H1 (cell line): ENCODE results near the gene FLRT1. TPM values are rescaled to one million over a fixed set of nuclear protein-coding genes. Genes with fewer than 3 reads are reported as not detected.

Experiments
- CTCF ChIA-PET: fragments of 300-600 bp; sonication (Branson Sonifier 250); formaldehyde crosslinking; loops from one replicate; lab custom pipeline; 2021; ENCODE audit not compliant: partially characterized antibody; lab: Charles Lee
- POLR2A ChIA-PET: fragments of 300-600 bp; sonication (Branson Sonifier 250); formaldehyde crosslinking; loops from one replicate; lab custom pipeline; 2021; ENCODE audit warnings: inconsistent platforms; ENCODE audit not compliant: partially characterized antibody; lab: Charles Lee
- DNase-seq, 2 experiments: peaks; one replicate each; pipeline versions ENCODE4 v3.0.0 to v3.0.0-alpha.2; 2010 to 2022; ENCODE audit warnings: low spot score in 2 of 2, low read depth in 1 of 2, mixed read lengths in 1 of 2
- FAIRE-seq: peaks from 2 replicates; lab custom pipeline; 2011; peaks lifted over from hg19 to GRCh38; lab: Jason Lieb, UNC
- H2AFZ ChIP-seq: 2 replicates; pipeline ENCODE4 v1.8.1; 2012; ENCODE audit warnings: low read length, inconsistent platforms
- H2AK5ac ChIP-seq: 2 replicates; pipeline ENCODE4 v1.6.1; 2013; ENCODE audit warnings: low read depth, low read length
- H2BK120ac ChIP-seq: replicated peaks from 2 replicates; pipeline ENCODE3; 2013; ENCODE audit warnings: low read depth, low read length, inconsistent platforms
- H2BK12ac ChIP-seq: 2 replicates; pipeline ENCODE4 v1.6.1; 2013; ENCODE audit warnings: low read depth, low read length
- H2BK15ac ChIP-seq: 2 replicates; pipeline ENCODE4 v1.6.1; 2013; ENCODE audit warnings: low read length
- H2BK20ac ChIP-seq: 2 replicates; pipeline ENCODE4 v1.6.1; 2013; ENCODE audit warnings: low read length
- H2BK5ac ChIP-seq: 2 replicates; pipeline ENCODE4 v1.6.1; 2013; ENCODE audit warnings: low read depth, low read length
- H3K14ac ChIP-seq: 2 replicates; pipeline ENCODE4 v1.6.1; 2013; ENCODE audit warnings: inconsistent platforms; ENCODE audit not compliant: insufficient read length
- H3K18ac ChIP-seq: 2 replicates; pipeline ENCODE4 v1.6.1; 2013; ENCODE audit warnings: low read length; ENCODE audit errors: extremely low read depth
- H3K23ac ChIP-seq: 2 replicates; pipeline ENCODE4 v1.6.1; 2013; ENCODE audit warnings: inconsistent platforms; ENCODE audit not compliant: insufficient read length
- H3K23me2 ChIP-seq: 2 replicates; pipeline ENCODE4 v1.6.1; 2013; ENCODE audit warnings: low read depth, low read length
- H3K27ac ChIP-seq: 2 replicates; pipeline ENCODE4 v1.6.1; 2011; ENCODE audit warnings: low read depth, low read length, inconsistent platforms
- H3K27me3 ChIP-seq, 4 experiments: replicated peaks in 1 of 4; 1 replicate in 1 of 4; 2 replicates in 3 of 4; pipeline versions ENCODE4 v1.6.1 to v1.8.1; 2011 to 2013; ENCODE audit warnings: low read length in 3 of 4, mild to moderate bottlenecking in 3 of 4, inconsistent platforms in 2 of 4, mixed read lengths in 2 of 4, moderate library complexity in 1 of 4; ENCODE audit not compliant: control insufficient read depth in 3 of 4, insufficient read depth in 3 of 4; ENCODE audit errors: extremely low read depth in 1 of 4
- H3K36me3 ChIP-seq, 4 experiments: 2 replicates each; pipeline versions ENCODE4 v1.6.1 to v1.8.1; 2011 to 2013; ENCODE audit warnings: mild to moderate bottlenecking in 4 of 4, low read length in 3 of 4, moderate library complexity in 2 of 4, control low read depth in 1 of 4, inconsistent platforms in 1 of 4; ENCODE audit not compliant: insufficient read depth in 4 of 4, control insufficient read depth in 2 of 4
- H3K4ac ChIP-seq: replicated peaks from 2 replicates; pipeline ENCODE3; 2013; ENCODE audit warnings: low read length, low read depth, mixed read lengths, inconsistent platforms; ENCODE audit not compliant: insufficient read length
- H3K4me1 ChIP-seq, 4 experiments: replicated peaks in 1 of 4; 1 replicate in 1 of 4; 2 replicates in 3 of 4; pipeline versions ENCODE4 v1.6.1 to v1.8.1; 2011 to 2013; ENCODE audit warnings: low read length in 3 of 4, inconsistent platforms in 2 of 4, mixed read lengths in 1 of 4; ENCODE audit not compliant: insufficient read depth in 4 of 4, control insufficient read depth in 3 of 4
- H3K4me2 ChIP-seq, 2 experiments: 2 replicates each; pipeline versions ENCODE4 v1.6.1 to v1.8.1; 2011 to 2013; ENCODE audit warnings: low read depth in 2 of 2, low read length in 2 of 2, control low read depth in 1 of 2, inconsistent platforms in 1 of 2, mild to moderate bottlenecking in 1 of 2; ENCODE audit not compliant: insufficient read depth in 1 of 2
- H3K4me3 ChIP-seq, 4 experiments: fragments of 200-600, 300-600 bp in 1 of 4; sonication (generic), shearing (Covaris generic), sonication (Bioruptor Twin) in 1 of 4; 2 replicates each; pipeline versions ENCODE4 v1.5.1 to v1.8.1; 2011 to 2016; ENCODE audit warnings: low read length in 4 of 4, low read depth in 3 of 4, control low read depth in 2 of 4, inconsistent platforms in 2 of 4, mild to moderate bottlenecking in 2 of 4, mixed read lengths in 1 of 4, moderate library complexity in 1 of 4; ENCODE audit not compliant: insufficient read depth in 2 of 4; ENCODE audit errors: extremely low read depth in 1 of 4
- H3K56ac ChIP-seq: replicated peaks from 2 replicates; pipeline ENCODE3; 2013; ENCODE audit warnings: low read depth, mild to moderate bottlenecking, mixed read lengths, low read length, inconsistent platforms; ENCODE audit not compliant: insufficient read length
- H3K79me1 ChIP-seq: 2 replicates; pipeline ENCODE4 v1.6.1; 2013; ENCODE audit warnings: low read depth, low read length, control low read depth
- H3K79me2 ChIP-seq, 2 experiments: 2 replicates each; pipeline versions ENCODE4 v1.6.1 to v1.8.1; 2012 to 2013; ENCODE audit warnings: low read length in 2 of 2, mild to moderate bottlenecking in 2 of 2, inconsistent platforms in 1 of 2; ENCODE audit not compliant: insufficient read depth in 2 of 2, control insufficient read depth in 1 of 2
- H3K9ac ChIP-seq, 4 experiments: replicated peaks in 1 of 4; 1 replicate in 1 of 4; 2 replicates in 3 of 4; pipeline versions ENCODE4 v1.6.1 to v1.8.1; 2011 to 2013; ENCODE audit warnings: low read depth in 3 of 4, low read length in 3 of 4, control low read depth in 2 of 4, mild to moderate bottlenecking in 2 of 4, moderate library complexity in 2 of 4, inconsistent platforms in 1 of 4; ENCODE audit errors: extremely low read depth in 1 of 4
- H3K9me3 ChIP-seq, 2 experiments: 2 replicates each; pipeline versions ENCODE4 v1.6.1 to v1.8.1; 2012 to 2013; ENCODE audit warnings: mild to moderate bottlenecking in 2 of 2, moderate library complexity in 2 of 2, control low read depth in 1 of 2, inconsistent platforms in 1 of 2, low read depth in 1 of 2, low read length in 1 of 2, mixed read lengths in 1 of 2; ENCODE audit not compliant: insufficient read depth in 2 of 2
- H4K20me1 ChIP-seq, 2 experiments: replicated peaks in 1 of 2; 2 replicates each; pipeline versions ENCODE3 to v1.8.1; 2011 to 2013; ENCODE audit warnings: inconsistent platforms in 2 of 2, low read length in 2 of 2, mild to moderate bottlenecking in 1 of 2; ENCODE audit not compliant: insufficient read depth in 2 of 2, control insufficient read depth in 1 of 2
- H4K5ac ChIP-seq: 2 replicates; pipeline ENCODE4 v1.6.1; 2013; ENCODE audit warnings: low read length, low read depth, mixed read lengths, inconsistent platforms; ENCODE audit not compliant: insufficient read length
- H4K8ac ChIP-seq: 2 replicates; pipeline ENCODE4 v1.8.0; 2013; ENCODE audit warnings: mild to moderate bottlenecking, moderate library complexity, low read length, inconsistent platforms; ENCODE audit not compliant: insufficient read depth; ENCODE audit errors: extremely low read depth
- H4K91ac ChIP-seq: replicated peaks from 2 replicates; pipeline ENCODE3; 2013; ENCODE audit warnings: low read length, mixed read lengths, inconsistent platforms; ENCODE audit not compliant: insufficient read length
- RAD21 ChIP-seq, 2 experiments: IDR thresholded peaks in 1 of 2; conservative IDR thresholded peaks in 1 of 2; 2 replicates each; pipeline ENCODE4 v1.6.1; 2011; ENCODE audit warnings: low read depth in 2 of 2, low read length in 2 of 2, improper control_type of control experiment in 1 of 2, inconsistent platforms in 1 of 2, mild to moderate bottlenecking in 1 of 2, moderate library complexity in 1 of 2
- RFX5 ChIP-seq: IDR thresholded peaks from 2 replicates; pipeline ENCODE4 v1.6.1; 2011; ENCODE audit warnings: low read depth, low read length, improper control_type of control experiment, borderline replicate concordance
- YY1 ChIP-seq: IDR thresholded peaks from 2 replicates; pipeline ENCODE4 v1.6.1; 2011; ENCODE audit warnings: low read depth, mild to moderate bottlenecking, low read length
- WGBS, 2 experiments: shearing (Covaris generic) in 1 of 2; methylation state at CpG; one replicate each; pipeline versions ENCODE4 v1.1.6 to v1.1.7; 2013 to 2015; ENCODE audit warnings: low lambda C conversion rate in 2 of 2, mixed read lengths in 2 of 2, inconsistent platforms in 1 of 2, low coverage in 1 of 2, missing lambda C conversion rate in 1 of 2; ENCODE audit not compliant: insufficient replicate concordance in 2 of 2, insufficient coverage in 1 of 2, insufficient read length in 1 of 2; ENCODE audit errors: extremely low coverage in 1 of 2, missing lambda C conversion rate in 1 of 2; 5-methylcytosine and 5-hydroxymethylcytosine counted together
- polyA plus RNA-seq, 7 experiments: library from polyadenylated mRNA; depleted of rRNA in 3 of 7; stranded (reverse) in 5 of 7; unstranded in 2 of 7; fragments of >200 nt in 5 of 7; fragments of 200-250 nt in 2 of 7; gene quantifications; 1 replicate in 5 of 7; 2 replicates in 1 of 7; 4 replicates in 1 of 7; pipeline versions ENCODE4 v1.2.1 to v1.2.3, GENCODE V29; 2011 to 2013; ENCODE audit warnings: missing spikeins in 2 of 7, mixed read lengths in 2 of 7
- total RNA-seq: library from RNA; stranded (reverse); fragmentation: NEBNext Ultra II Directional; extraction: Animal tissue kit (Norgen Biotek cat#: 25700); gene quantifications from 2 replicates; pipeline ENCODE4 v1.2.1, GENCODE V29; 2021
- TF ChIP-seq, protein P1 (sequence below), 3 experiments: IDR thresholded peaks; 1 replicate in 2 of 3; 2 replicates in 1 of 3; pipeline versions ENCODE4 v1.5.1 to v1.6.1; 2011; ENCODE audit warnings: low read length in 3 of 3, mild to moderate bottlenecking in 3 of 3, inconsistent platforms in 2 of 3, low read depth in 1 of 3, moderate library complexity in 1 of 3; ENCODE audit not compliant: insufficient read depth in 1 of 3; ENCODE audit errors: control extremely low read depth in 1 of 3

FLRT1 gene
- total and polyA plus RNA-seq, 2 of the 8 experiments (the other 6 are each of a cell fraction or from before 2014, with no cell fraction given) = 0.14 to 0.28 TPM

GRCh38 chr11:64044730-64045393 lies 9.1 kb downstream of the FLRT1 start:
- H3K79me1 ChIP-seq = peaks cover 2% of the 10 kb centered on the region; the same call in 1 of the 2 replicates
- H3K18ac ChIP-seq = no peak overlapping the region
- no peak overlapping the region for H3K9ac ChIP-seq
- H2AFZ ChIP-seq = no peak overlapping the region
- DNase-seq = no peak
- ChIA-PET POLR2A (interaction anchor here (0.6 to 1.5 kb wide), 2 partner anchors 7 to 16 kb away, joined by 3 read pairs; no protein-coding TSS in a partner anchor), CTCF (interaction anchor here (0.7 to 21.2 kb wide), 3 partner anchors 43 to 102 kb away, joined by 3 to 291 read pairs (median 9); no protein-coding TSS in a partner anchor)
- no peak overlapping the region for H3K4ac ChIP-seq
- no peak overlapping the region for H2BK12ac ChIP-seq
- H2AK5ac ChIP-seq = no peak overlapping the region
- H3K9me3 ChIP-seq = no peaks in the 10 kb centered on the region
- no peak overlapping the region for H3K4me3 ChIP-seq
- no peak overlapping the region for H3K4me2 ChIP-seq
- no peak overlapping the region for H2BK20ac ChIP-seq
- H4K91ac ChIP-seq = no peak overlapping the region
- FAIRE-seq = no peak
- no peaks in the 10 kb centered on the region for H3K79me2 ChIP-seq
- no peak overlapping the region for H3K56ac ChIP-seq
- no peak overlapping the region for H2BK15ac ChIP-seq
- H3K27ac ChIP-seq = no peak overlapping the region
- H4K8ac ChIP-seq = no peak overlapping the region
- peaks cover 0 to 5% (median 3%) of the 10 kb centered on the region in 4 experiments; a peak in 4 of 7 replicates for H3K4me1 ChIP-seq
- TF ChIP-seq, protein P1, sequence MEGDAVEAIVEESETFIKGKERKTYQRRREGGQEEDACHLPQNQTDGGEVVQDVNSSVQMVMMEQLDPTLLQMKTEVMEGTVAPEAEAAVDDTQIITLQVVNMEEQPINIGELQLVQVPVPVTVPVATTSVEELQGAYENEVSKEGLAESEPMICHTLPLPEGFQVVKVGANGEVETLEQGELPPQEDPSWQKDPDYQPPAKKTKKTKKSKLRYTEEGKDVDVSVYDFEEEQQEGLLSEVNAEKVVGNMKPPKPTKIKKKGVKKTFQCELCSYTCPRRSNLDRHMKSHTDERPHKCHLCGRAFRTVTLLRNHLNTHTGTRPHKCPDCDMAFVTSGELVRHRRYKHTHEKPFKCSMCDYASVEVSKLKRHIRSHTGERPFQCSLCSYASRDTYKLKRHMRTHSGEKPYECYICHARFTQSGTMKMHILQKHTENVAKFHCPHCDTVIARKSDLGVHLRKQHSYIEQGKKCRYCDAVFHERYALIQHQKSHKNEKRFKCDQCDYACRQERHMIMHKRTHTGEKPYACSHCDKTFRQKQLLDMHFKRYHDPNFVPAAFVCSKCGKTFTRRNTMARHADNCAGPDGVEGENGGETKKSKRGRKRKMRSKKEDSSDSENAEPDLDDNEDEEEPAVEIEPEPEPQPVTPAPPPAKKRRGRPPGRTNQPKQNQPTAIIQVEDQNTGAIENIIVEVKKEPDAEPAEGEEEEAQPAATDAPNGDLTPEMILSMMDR (IDR thresholded peaks at IDR 0.05; ENCODE audit: control extremely low read depth in 1 of 3, insufficient read depth in 1 of 3, low read depth in 1 of 3, low read length in 3 of 3) = no peak
- no peak for TF ChIP-seq RAD21 (IDR thresholded peaks at IDR 0.05 in 1 of 2, conservative IDR thresholded peaks at IDR 0.05 in 1 of 2; ENCODE audit: low read depth in 2 of 2, low read length in 2 of 2)
- no peak for TF ChIP-seq RFX5
- no peak for TF ChIP-seq YY1
- no peak overlapping the region for H3K14ac ChIP-seq
- no peak overlapping the region for H4K5ac ChIP-seq
- no peaks in the 10 kb centered on the region for H3K36me3 ChIP-seq
- no peak overlapping the region for H2BK120ac ChIP-seq
- peaks cover 10 to 22% of the 10 kb centered on the region in 2 experiments for H4K20me1 ChIP-seq
- H3K27me3 ChIP-seq = peaks cover 8 to 78% (median 58%) of the 10 kb centered on the region in 4 experiments
- no peak overlapping the region for H3K23ac ChIP-seq
- H2BK5ac ChIP-seq = no peak overlapping the region
- no peaks in the 10 kb centered on the region for H3K23me2 ChIP-seq
- 85% methylated on average over 15 of the region's 18 CpGs; no CpG with 5 or more reads in 1 of the 2 experiments for WGBS, 2 experiments
